Neural cell (in vitro differentiated cells): ENCODE results near the gene AP3D1. TPM values are rescaled to one million over a fixed set of nuclear protein-coding genes. Genes with fewer than 3 reads are reported as not detected.

Experiments used
- H2AFZ ChIP-seq: fragments of 200-600, 300-800 bp; sonication (generic), shearing (Covaris generic); 2 replicates; pipeline ENCODE4 v1.6.0; 2014; ENCODE audit warnings: low read depth, mild to moderate bottlenecking, antibody characterized with exemption, low read length, moderate library complexity
- H3F3A ChIP-seq: fragments of 200-600 bp; shearing (Covaris generic); 2 replicates; pipeline ENCODE4 v1.6.1; 2016; ENCODE audit warnings: mild to moderate bottlenecking, moderate library complexity, mixed read lengths, antibody characterized with exemption, low read length; ENCODE audit not compliant: insufficient read depth, poor library complexity, severe bottlenecking
- H3K27ac ChIP-seq: fragments of 200-600, 300-800 bp; sonication (generic), shearing (Covaris generic); 2 replicates; pipeline ENCODE4 v1.5.1; 2014; ENCODE audit warnings: mild to moderate bottlenecking, low read length, moderate library complexity
- H3K27me3 ChIP-seq: fragments of 300-800, 200-600 bp; sonication (generic), shearing (Covaris generic); 2 replicates; pipeline ENCODE4 v1.6.0; 2014; ENCODE audit warnings: mild to moderate bottlenecking, low read depth, low read length, moderate library complexity; ENCODE audit not compliant: insufficient read depth
- H3K36me3 ChIP-seq: fragments of 300-800, 200-600 bp; sonication (generic), shearing (Covaris generic); 2 replicates; pipeline ENCODE4 v1.5.1; 2014; ENCODE audit warnings: mild to moderate bottlenecking, antibody characterized with exemption, low read length, moderate library complexity; ENCODE audit not compliant: insufficient read depth
- H3K4me2 ChIP-seq: fragments of 300-800, 200-600 bp; sonication (generic), shearing (Covaris generic); 2 replicates; pipeline ENCODE4 v1.6.0; 2014; ENCODE audit warnings: mild to moderate bottlenecking, low read length
- H3K4me3 ChIP-seq: fragments of 300-800, 200-600 bp; sonication (generic), shearing (Covaris generic); 2 replicates; pipeline ENCODE4 v1.5.1; 2014; ENCODE audit warnings: mild to moderate bottlenecking, low read length, moderate library complexity
- H3K79me2 ChIP-seq: fragments of 200-600 bp; shearing (Covaris generic); replicated peaks from 2 replicates; pipeline ENCODE4 v1.6.0; 2014; ENCODE audit warnings: mild to moderate bottlenecking, low read length, moderate library complexity; ENCODE audit not compliant: insufficient read depth
- H3K9ac ChIP-seq: fragments of 300-800, 200-600 bp; sonication (generic), shearing (Covaris generic); 2 replicates; pipeline ENCODE4 v1.6.1; 2016; ENCODE audit warnings: mild to moderate bottlenecking, low read length, mixed read lengths
- H3K9me2 ChIP-seq: fragments of 200-600 bp; shearing (Covaris generic); 2 replicates; pipeline ENCODE4 v1.6.1; 2016; ENCODE audit warnings: mild to moderate bottlenecking, low read length, mixed read lengths; ENCODE audit not compliant: insufficient read depth
- H3K9me3 ChIP-seq: fragments of 200-600, 300-800 bp; sonication (generic), shearing (Covaris generic); 2 replicates; pipeline ENCODE4 v1.6.1; 2016; ENCODE audit warnings: mild to moderate bottlenecking, mixed run types, low read length, moderate library complexity, mixed read lengths
- H4K20me1 ChIP-seq: fragments of 200-600 bp; shearing (Covaris generic); 2 replicates; pipeline ENCODE4 v1.6.1; 2016; ENCODE audit warnings: mild to moderate bottlenecking, mixed run types; ENCODE audit not compliant: insufficient read depth
- CTCF ChIP-seq: fragments of 450-650 bp; IDR thresholded peaks from 2 replicates; pipeline ENCODE4 v1.5.1; 2014; ENCODE audit warnings: antibody characterized with exemption, mild to moderate bottlenecking, moderate library complexity; ENCODE audit not compliant: poor library complexity, severe bottlenecking
- EP300 ChIP-seq: fragments of 450-650 bp; conservative IDR thresholded peaks from 2 replicates; pipeline ENCODE4 v1.6.1; 2014; ENCODE audit warnings: antibody characterized with exemption, mild to moderate bottlenecking, moderate library complexity; ENCODE audit not compliant: poor library complexity, severe bottlenecking
- EZH2 ChIP-seq: fragments of 200-600, 300-800 bp; shearing (Covaris generic), sonication (generic); IDR thresholded peaks from 2 replicates; pipeline ENCODE4 v1.6.1; 2014; ENCODE audit warnings: antibody characterized with exemption, low read length, borderline replicate concordance, mild to moderate bottlenecking; ENCODE audit not compliant: insufficient read depth, poor library complexity, severe bottlenecking
- MXI1 ChIP-seq: fragments of 450-650 bp; conservative IDR thresholded peaks from 2 replicates; pipeline ENCODE4 v1.6.1; 2014; ENCODE audit warnings: antibody characterized with exemption, mild to moderate bottlenecking; ENCODE audit not compliant: poor library complexity, severe bottlenecking
- POLR2AphosphoS5 ChIP-seq: IDR thresholded peaks from 2 replicates; pipeline ENCODE4 v1.6.1; 2012
- RAD21 ChIP-seq: fragments of 450-650 bp; conservative IDR thresholded peaks from 2 replicates; pipeline ENCODE4 v1.6.1; 2014; ENCODE audit warnings: antibody characterized with exemption, mild to moderate bottlenecking, moderate library complexity
- SMC3 ChIP-seq: fragments of 450-650 bp; conservative IDR thresholded peaks from 2 replicates; pipeline ENCODE4 v1.6.1; 2014; ENCODE audit warnings: antibody characterized with exemption, mild to moderate bottlenecking, moderate library complexity; ENCODE audit not compliant: poor library complexity
- TAF1 ChIP-seq: IDR thresholded peaks from 2 replicates; pipeline ENCODE4 v1.6.1; 2012; ENCODE audit warnings: low read depth
- polyA plus RNA-seq: library from polyadenylated mRNA; depleted of rRNA; stranded (reverse); fragments of >200 nt; gene quantifications from 2 replicates; pipeline ENCODE4 v1.2.3, GENCODE V29; 2014
- TF ChIP-seq, protein P1 (sequence below): IDR thresholded peaks from 2 replicates; pipeline ENCODE4 v1.6.1; 2012; ENCODE audit warnings: borderline replicate concordance

The AP3D1 gene
- polyA plus RNA-seq, 1 donor from 2014 or later = 60.7 TPM

DNA sequence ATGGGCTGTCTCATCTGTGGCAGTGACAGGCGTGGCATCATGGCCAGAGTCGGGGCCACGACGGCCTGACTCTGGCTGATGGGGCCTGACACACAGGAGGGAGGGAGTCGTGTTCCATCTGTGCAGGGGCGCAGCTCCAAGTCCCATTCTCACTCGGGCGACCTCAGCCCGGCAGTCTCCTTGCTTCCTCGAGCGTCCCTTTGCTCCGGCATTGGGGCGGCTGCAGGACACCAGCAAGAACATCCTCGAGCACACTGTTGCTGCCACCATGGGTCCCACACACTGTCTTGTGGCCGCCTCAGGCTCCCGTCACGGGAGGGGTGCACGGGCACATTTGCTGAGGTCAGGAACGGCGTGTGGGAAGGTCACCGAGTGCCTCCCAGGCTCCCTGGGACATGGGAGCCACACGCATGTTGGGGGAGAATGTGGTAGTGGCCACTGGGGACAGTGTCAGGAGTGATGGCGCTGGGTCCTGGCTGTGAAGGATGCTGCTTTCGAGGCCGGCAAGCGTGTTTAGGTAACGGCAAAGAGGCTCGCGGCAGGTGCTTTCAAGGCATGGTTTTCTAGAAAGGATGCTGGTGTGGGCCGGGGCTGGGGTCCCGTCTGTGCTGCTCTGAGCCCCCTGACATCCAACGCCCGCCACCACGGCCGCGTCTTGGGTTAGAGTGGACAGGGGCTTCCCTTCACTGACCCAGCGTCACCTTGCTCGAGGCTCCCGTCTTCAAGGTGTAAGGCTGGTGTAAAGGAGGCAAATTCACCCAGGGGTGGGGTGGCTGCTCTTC lies 51.2 kb downstream of the AP3D1 start (continued):
- TF ChIP-seq CTCF (no peak), POLR2AphosphoS5 (no peak), EP300 (no peak)

- Histone ChIP-seq H4K20me1 (no peaks in the 10 kb centered on the region), H3K4me2 (no peak overlapping the region), H3K4me3 (no peak overlapping the region), H2AFZ (no peak overlapping the region), H3K36me3 (no peaks in the 10 kb centered on the region), H3K79me2 (peaks cover 19% of the 10 kb centered on the region), H3K9me2 (no peaks in the 10 kb centered on the region), H3K27me3 (no peaks in the 10 kb centered on the region), H3F3A (no peaks in the 10 kb centered on the region), H3K9ac (no peak overlapping the region), H3K27ac (no peak overlapping the region), H3K9me3 (no peaks in the 10 kb centered on the region)
- no peak for TF ChIP-seq MXI1
These were observed 52.3 kb downstream of the AP3D1 start for GRCh38 chr19:2099054-2099501.

- H3K4me3 ChIP-seq = no peak overlapping the region
- H3K9me2 ChIP-seq = no peaks in the 10 kb centered on the region
- H3K27me3 ChIP-seq = no peaks in the 10 kb centered on the region
- no peak overlapping the region for H3K4me2 ChIP-seq
- no peaks in the 10 kb centered on the region for H4K20me1 ChIP-seq
- no peak overlapping the region for H3K27ac ChIP-seq
- peaks cover 16% of the 10 kb centered on the region for H3K79me2 ChIP-seq
- H2AFZ ChIP-seq = no peak overlapping the region
- no peaks in the 10 kb centered on the region for H3F3A ChIP-seq
- no peaks in the 10 kb centered on the region for H3K9me3 ChIP-seq
- TF ChIP-seq SMC3 = no peak
- TF ChIP-seq CTCF = no peak
- TF ChIP-seq POLR2AphosphoS5 = no peak
- TF ChIP-seq EZH2 = no peak
- TF ChIP-seq, protein P1, sequence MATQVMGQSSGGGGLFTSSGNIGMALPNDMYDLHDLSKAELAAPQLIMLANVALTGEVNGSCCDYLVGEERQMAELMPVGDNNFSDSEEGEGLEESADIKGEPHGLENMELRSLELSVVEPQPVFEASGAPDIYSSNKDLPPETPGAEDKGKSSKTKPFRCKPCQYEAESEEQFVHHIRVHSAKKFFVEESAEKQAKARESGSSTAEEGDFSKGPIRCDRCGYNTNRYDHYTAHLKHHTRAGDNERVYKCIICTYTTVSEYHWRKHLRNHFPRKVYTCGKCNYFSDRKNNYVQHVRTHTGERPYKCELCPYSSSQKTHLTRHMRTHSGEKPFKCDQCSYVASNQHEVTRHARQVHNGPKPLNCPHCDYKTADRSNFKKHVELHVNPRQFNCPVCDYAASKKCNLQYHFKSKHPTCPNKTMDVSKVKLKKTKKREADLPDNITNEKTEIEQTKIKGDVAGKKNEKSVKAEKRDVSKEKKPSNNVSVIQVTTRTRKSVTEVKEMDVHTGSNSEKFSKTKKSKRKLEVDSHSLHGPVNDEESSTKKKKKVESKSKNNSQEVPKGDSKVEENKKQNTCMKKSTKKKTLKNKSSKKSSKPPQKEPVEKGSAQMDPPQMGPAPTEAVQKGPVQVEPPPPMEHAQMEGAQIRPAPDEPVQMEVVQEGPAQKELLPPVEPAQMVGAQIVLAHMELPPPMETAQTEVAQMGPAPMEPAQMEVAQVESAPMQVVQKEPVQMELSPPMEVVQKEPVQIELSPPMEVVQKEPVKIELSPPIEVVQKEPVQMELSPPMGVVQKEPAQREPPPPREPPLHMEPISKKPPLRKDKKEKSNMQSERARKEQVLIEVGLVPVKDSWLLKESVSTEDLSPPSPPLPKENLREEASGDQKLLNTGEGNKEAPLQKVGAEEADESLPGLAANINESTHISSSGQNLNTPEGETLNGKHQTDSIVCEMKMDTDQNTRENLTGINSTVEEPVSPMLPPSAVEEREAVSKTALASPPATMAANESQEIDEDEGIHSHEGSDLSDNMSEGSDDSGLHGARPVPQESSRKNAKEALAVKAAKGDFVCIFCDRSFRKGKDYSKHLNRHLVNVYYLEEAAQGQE = no peak
- TF ChIP-seq RAD21 = no peak
- TF ChIP-seq TAF1 = no peak
- no peak for TF ChIP-seq EP300
- TF ChIP-seq MXI1 = no peak
- H3K9ac ChIP-seq = no peak overlapping the region
- H3K36me3 ChIP-seq = no peaks in the 10 kb centered on the region
These were observed 53.5 kb downstream of the AP3D1 start for GRCh38 chr19:2097886-2098327.
